ENCODE measurements around the gene PLCB4. TPM values are rescaled to one million over a fixed set of nuclear protein-coding genes. Genes with fewer than 3 reads are reported as not detected.

PLCB4 gene
- total and polyA plus RNA-seq, 7 donors: 0.90 to 6.7 (median 2.1) TPM

GRCh38 chr20:9076440-9076839, 7.6 kb downstream of the PLCB4 start:
- H3K27ac ChIP-seq: no peak overlapping the region
- no peak overlapping the region for H3K4me3 ChIP-seq
- DNase-seq: no peak
- H3K27me3 ChIP-seq (ENCODE audit: insufficient read depth in 3 of 3, low read length in 2 of 3): no peaks in the 10 kb centered on the region
- 67 to 77% (median 68%) methylated on average over 2 of the region's 2 CpGs for WGBS, 3 donors
- no peak for TF ChIP-seq CTCF (IDR thresholded peaks at IDR 0.05)
- intact Hi-C loops (cut with DNase I): no loop called here
- no peaks in the 10 kb centered on the region for H3K36me3 ChIP-seq (ENCODE audit: insufficient read depth in 1 of 2, low read depth in 1 of 2)
- ATAC-seq: no peak
- no peaks in the 10 kb centered on the region for H3K4me1 ChIP-seq
- H3K9me3 ChIP-seq: no peaks in the 10 kb centered on the region

- Histone ChIP-seq H3K36me3 (ENCODE audit: insufficient read depth in 1 of 2, low read depth in 1 of 2) (no peaks in the 10 kb centered on the region), H3K4me3 (no peak overlapping the region), H3K9me3 (no peaks in the 10 kb centered on the region), H3K4me1 (peaks cover 12% of the 10 kb centered on the region), H3K27me3 (ENCODE audit: insufficient read depth in 3 of 3, low read length in 2 of 3) (no peaks in the 10 kb centered on the region), H3K27ac (no peak overlapping the region)
- WGBS, 3 donors: 79 to 84% (median 84%) methylated on average over 5 of the region's 5 CpGs
- intact Hi-C loops (cut with DNase I): no loop called here
- TF ChIP-seq CTCF (IDR thresholded peaks at IDR 0.05): no peak
- DNase-seq (no peak), ATAC-seq (no peak)
Observed at GRCh38 chr20:9078826-9079731, 10.2 kb downstream of the PLCB4 start.

- no peak for ATAC-seq
- intact Hi-C loops (cut with DNase I): no loop called here
Observed at GRCh38 chr20:9081423-9081966, 12.6 kb downstream of the PLCB4 start.

GRCh38 chr20:9082741-9083140, 13.9 kb downstream of the PLCB4 start:
- DNase-seq (no peak), ATAC-seq (no peak)
- intact Hi-C loops (cut with DNase I): no loop called here
- no peak for TF ChIP-seq CTCF (IDR thresholded peaks at IDR 0.05)
- Histone ChIP-seq H3K27me3 (ENCODE audit: insufficient read depth in 3 of 3, low read length in 2 of 3) (no peaks in the 10 kb centered on the region), H3K4me3 (no peak overlapping the region), H3K9me3 (no peaks in the 10 kb centered on the region), H3K27ac (no peak overlapping the region), H3K36me3 (ENCODE audit: insufficient read depth in 1 of 2, low read depth in 1 of 2) (no peaks in the 10 kb centered on the region), H3K4me1 (peaks cover 12% of the 10 kb centered on the region)

More at GRCh38 chr20:9081423-9081966, 12.6 kb downstream of the PLCB4 start:
- no peak for TF ChIP-seq CTCF (IDR thresholded peaks at IDR 0.05)
- Histone ChIP-seq H3K36me3 (ENCODE audit: insufficient read depth in 1 of 2, low read depth in 1 of 2) (no peaks in the 10 kb centered on the region), H3K4me3 (no peak overlapping the region), H3K9me3 (no peaks in the 10 kb centered on the region), H3K4me1 (peaks cover 12% of the 10 kb centered on the region), H3K27me3 (ENCODE audit: insufficient read depth in 3 of 3, low read length in 2 of 3) (no peaks in the 10 kb centered on the region), H3K27ac (no peak overlapping the region)
- DNase-seq: no peak
- WGBS, 3 donors: 26 to 73% (median 66%) methylated on average over 1 of the region's 1 CpG

Measured in psoas muscle (tissue), 8 donors.